Activated effector memory CD4-positive, alpha-beta T cell treated with anti-CD3 and anti-CD28 coated beads, Interleukin-2, amount 50 U/mL, for 16 hours (primary cell): ENCODE data around the gene TIMELESS.
"Not testable (repeated sequence)": the region's sequence is repeated elsewhere in the genome, so short reads cannot be mapped to it uniquely, and the experiment has no call there.

ENCODE experiments used
- DNase-seq: peaks from one replicate; pipeline ENCODE4 v3.0.0-alpha.2; 2020

The TIMELESS gene, protein sequence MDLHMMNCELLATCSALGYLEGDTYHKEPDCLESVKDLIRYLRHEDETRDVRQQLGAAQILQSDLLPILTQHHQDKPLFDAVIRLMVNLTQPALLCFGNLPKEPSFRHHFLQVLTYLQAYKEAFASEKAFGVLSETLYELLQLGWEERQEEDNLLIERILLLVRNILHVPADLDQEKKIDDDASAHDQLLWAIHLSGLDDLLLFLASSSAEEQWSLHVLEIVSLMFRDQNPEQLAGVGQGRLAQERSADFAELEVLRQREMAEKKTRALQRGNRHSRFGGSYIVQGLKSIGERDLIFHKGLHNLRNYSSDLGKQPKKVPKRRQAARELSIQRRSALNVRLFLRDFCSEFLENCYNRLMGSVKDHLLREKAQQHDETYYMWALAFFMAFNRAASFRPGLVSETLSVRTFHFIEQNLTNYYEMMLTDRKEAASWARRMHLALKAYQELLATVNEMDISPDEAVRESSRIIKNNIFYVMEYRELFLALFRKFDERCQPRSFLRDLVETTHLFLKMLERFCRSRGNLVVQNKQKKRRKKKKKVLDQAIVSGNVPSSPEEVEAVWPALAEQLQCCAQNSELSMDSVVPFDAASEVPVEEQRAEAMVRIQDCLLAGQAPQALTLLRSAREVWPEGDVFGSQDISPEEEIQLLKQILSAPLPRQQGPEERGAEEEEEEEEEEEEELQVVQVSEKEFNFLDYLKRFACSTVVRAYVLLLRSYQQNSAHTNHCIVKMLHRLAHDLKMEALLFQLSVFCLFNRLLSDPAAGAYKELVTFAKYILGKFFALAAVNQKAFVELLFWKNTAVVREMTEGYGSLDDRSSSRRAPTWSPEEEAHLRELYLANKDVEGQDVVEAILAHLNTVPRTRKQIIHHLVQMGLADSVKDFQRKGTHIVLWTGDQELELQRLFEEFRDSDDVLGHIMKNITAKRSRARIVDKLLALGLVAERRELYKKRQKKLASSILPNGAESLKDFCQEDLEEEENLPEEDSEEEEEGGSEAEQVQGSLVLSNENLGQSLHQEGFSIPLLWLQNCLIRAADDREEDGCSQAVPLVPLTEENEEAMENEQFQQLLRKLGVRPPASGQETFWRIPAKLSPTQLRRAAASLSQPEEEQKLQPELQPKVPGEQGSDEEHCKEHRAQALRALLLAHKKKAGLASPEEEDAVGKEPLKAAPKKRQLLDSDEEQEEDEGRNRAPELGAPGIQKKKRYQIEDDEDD

GRCh38 chr12:56448860-56449621, at the start of gene TIMELESS:
TSS of gene TIMELESS (minus strand) at chr12:56449426. CDS start at chr12:56434170, 15,256 bp downstream.
- DNase-seq: peak; percentile 95

- DNase-seq: not testable (repeated sequence)
Measured at GRCh38 chr12:56498126-56498902, 49.1 kb upstream of the TIMELESS start.

DNA sequence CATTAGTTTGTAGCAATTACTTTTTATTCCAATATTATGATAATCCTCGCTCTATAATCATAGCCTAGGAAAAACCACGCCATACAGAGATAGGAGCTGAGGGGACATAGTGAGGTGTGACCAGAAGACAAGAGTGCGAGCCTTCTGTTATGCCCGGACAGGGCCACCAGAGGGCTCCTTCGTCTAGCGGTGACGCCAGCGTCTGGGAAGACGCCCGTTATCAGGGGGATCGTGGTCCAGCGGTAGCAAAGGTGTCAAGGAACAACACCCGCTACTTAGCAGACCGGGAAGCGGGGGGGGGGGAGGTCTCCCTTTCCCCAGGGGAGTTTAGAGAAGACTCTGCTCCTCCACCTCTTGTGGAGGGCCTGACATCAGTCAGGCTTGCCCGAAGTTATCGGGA, 47.5 kb upstream of the TIMELESS start:
- DNase-seq: peak; percentile 88

DNA sequence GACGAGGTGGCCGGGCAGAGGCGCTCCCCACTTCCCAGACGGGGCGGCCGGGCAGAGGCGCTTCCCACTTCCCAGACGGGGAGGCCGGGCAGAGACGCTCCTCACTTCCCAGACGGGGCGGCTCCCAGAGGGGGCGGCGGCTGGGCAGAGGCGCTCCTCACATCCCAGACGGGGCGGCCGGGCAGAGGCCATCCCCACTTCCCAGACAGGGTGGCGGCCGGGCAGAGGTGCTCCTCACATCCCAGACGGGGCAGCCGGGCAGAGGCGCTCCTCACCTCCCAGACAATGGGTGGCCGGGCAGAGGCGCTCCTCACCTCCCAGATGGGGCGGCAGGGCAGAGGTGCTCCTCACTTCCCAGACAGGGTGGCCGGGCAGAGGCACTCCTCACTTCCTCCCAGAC, 45.3 kb upstream of the TIMELESS start:
- DNase-seq: not testable (repeated sequence)

GRCh38 chr12:56494106-56494415, 44.8 kb upstream of the TIMELESS start:
- not testable (repeated sequence) for DNase-seq

DNA sequence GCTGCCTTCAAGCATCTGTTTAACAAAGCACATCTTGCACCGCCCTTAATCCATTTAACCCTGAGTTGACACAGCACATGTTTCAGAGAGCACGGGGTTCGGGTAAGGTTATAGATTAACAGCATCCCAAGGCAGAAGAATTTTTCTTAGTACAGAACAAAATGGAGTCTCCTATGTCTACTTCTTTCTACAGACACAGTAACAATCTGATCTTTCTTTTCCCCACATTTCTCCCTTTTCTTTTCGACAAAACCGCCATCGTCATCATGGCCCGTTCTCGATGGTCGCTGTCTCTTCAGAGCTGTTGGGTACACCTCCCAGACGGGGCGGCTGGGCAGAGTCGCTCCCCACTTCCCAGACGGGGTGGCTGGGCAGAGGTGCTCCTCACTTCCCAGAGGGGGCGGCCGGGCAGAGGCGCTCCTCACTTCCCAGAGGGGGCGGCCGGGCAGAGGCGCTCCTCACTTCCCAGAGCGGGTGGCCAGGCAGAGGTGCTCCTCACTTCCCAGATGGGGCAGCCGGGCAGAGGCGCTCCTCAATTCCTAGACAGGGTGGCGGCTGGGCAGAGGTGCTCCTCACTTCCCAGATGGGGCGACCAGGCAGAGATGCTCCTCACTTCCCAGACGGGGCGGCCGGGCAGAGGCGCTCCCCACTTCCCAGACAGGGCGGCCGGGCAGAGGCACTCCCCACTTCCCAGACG, 44.3 kb upstream of the TIMELESS start:
- DNase-seq: not testable (repeated sequence)

GRCh38 chr12:56490360-56490759, 41.1 kb upstream of the TIMELESS start:
- no peak for DNase-seq

DNA sequence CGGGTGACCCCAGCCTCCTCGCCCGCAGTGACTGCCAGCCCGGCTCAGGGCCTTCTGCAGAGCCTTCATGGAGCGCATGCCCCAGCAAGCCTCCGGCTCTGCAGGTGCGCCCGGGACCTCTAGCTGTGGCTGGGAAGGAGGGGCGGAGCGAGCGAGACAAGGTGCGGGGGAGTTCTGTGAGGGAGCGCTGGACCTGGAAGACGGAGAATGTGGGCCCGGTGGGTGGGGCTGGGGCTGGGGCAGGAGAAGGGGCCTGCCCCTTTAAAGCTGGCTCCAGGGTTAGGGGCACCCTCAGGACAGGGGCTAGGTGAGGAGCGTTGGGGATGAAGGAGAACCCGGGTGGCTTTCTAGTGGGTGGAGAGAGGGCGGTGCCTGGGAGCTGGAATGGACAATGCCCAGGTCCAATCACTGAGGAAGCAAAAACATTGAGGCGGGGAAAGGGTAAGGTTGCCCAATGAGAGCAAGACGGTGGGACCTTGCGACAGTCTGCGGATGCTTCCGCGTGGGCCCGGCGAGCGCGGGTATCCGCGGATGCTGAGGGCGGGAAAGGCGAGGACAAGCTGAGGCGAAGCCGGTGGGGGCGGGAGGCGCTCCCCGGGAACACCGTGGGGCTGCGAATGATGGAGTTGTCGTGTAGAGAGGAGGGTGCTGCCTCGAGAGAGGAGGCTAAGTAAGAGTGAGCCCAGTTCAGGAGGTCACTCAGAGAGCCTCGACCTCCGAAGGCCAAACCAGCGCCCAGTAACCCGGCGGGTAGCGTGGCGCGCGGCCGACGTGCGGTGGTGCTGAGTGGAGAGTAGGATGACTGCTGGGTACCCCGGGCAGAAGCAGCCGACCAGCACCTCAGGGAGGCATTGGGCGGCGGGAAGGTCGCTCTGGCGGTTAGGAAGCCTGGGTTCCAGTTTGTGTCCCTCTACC, 39.1 kb upstream of the TIMELESS start, which contains the start of gene GLS2:
TSS of gene GLS2 (minus strand) at position 121 of the 915 bp plus-strand sequence. CDS start at position 78, 43 bp downstream.
- DNase-seq: peak; percentile 88

GRCh38 chr12:56487448-56488040, 38.3 kb upstream of the TIMELESS start:
- peak; percentile 69 for DNase-seq

DNA sequence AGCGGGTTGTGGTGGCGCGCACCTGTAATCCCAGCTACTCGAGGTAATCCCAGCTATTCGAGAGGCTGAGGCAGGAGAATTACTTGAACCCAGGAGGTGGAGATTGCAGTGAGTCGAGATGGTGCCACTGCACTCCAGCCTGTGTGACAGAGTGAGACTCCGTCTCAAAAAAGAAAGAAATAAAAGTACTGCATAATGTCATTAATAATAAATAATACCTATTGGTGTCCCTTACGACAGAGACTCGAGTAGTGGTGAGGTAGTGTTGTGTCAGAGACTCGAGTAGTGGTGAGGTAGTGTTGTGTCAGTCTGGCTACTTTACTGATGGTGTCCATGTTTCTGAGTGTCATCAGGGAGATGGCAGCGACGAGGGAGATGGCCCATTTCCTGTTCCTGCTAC, 37.5 kb upstream of the TIMELESS start:
- DNase-seq: no peak

- no peak for DNase-seq
Measured at GRCh38 chr12:56484566-56484965, 35.3 kb upstream of the TIMELESS start.

DNA sequence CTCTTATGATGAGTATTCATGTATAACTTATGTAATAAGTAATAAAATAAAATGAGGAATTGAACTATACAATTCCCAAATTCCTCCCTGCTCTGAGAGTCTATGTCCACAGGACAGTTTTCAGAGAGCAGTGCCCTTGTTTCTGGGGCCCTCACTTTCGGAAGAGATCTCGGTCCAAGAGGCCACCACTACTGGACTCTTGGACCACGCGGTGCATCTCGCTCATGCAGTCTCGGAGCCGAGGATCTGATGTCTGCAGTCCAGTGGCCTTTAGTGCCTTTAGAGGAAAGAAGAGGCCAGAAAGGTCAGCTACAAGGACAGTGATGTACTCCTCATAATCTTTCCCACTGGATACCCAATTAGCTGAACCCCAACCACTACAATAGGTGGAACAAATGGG, 30.4 kb upstream of the TIMELESS start:
- no peak for DNase-seq

GRCh38 chr12:56477521-56478225, 28.4 kb upstream of the TIMELESS start:
- no peak for DNase-seq

- no peak for DNase-seq
Measured at GRCh38 chr12:56476972-56477432, 27.8 kb upstream of the TIMELESS start.

DNA sequence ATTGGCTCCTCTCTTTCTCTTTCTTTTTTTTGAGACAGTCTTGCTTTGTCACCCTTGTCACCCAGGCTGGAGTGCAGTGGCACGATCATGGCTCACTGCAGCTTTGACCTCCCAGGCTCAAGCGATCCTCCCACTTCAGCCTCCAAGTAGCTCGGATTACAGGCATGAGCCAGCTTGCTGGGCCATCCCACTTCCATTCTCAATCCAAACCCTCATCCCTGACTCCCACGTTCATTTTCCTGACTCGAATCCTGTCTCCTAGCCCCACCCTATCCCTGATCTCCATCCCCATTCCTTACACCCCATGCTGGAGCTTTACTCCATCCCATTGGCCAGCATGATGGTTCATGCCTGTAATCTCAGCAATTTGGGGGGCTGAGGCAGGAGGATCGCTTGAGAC, 26.9 kb upstream of the TIMELESS start:
- DNase-seq: no peak

- no peak for DNase-seq
Measured at GRCh38 chr12:56474389-56474788, 25.2 kb upstream of the TIMELESS start.

DNA sequence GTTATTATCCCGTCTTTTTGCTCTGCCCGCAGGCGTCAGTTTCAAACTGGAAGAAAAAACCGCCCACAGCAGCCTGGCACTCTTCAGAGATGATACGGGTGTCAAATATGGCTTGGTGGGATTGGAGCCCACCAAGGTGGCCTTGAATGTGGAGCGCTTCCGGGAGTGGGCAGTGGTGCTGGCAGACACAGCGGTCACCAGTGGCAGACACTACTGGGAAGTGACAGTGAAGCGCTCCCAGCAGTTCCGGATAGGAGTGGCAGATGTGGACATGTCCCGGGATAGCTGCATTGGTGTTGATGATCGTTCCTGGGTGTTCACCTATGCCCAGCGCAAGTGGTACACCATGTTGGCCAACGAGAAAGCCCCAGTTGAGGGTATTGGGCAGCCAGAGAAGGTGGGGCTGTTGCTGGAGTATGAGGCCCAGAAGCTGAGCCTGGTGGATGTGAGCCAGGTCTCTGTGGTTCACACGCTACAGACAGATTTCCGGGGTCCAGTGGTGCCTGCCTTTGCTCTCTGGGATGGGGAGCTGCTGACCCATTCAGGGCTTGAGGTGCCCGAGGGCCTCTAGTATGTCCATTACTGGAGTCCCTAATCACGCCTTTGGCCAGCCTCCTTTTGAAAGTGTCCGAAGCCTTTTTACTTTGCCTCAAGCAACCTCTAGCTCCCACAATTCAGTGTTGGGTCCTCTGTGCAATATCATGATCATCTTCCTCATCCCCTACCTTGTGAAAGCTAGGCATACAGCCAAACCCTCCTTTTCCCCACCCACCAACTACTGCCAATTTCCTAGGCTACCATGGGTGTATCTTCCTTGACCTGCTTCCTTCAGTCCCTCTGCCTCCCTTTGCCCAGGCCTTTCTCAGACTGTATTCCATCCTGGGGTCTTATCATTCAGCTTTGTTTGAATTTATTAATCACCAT, 20.0 kb upstream of the TIMELESS start:
- peak; percentile 64 for DNase-seq
